CD4-positive, alpha-beta T cell (primary cell): Measurements from ENCODE around the gene SSNA1. TPM values are rescaled to one million over a fixed set of nuclear protein-coding genes. Genes with fewer than 3 reads are reported as not detected.
A peak's percentile ranks its signal among the peaks of the same experiment; 100 is the strongest.

Experiments used
- ATAC-seq: fragments of 200-7000 bp; cut with Tn5 transposase; one replicate; pipeline ENCODE4 v1.10.0; 2022; ENCODE audit warnings: mild to moderate bottlenecking; ENCODE audit not compliant: poor library complexity
- CTCF ChIA-PET: fragments of 350-600 bp; sonication (Branson Sonifier 250); formaldehyde crosslinking; loops from one replicate; lab custom pipeline; 2021; ENCODE audit warnings: antibody characterized with exemption, inconsistent platforms; lab: Charles Lee
- POLR2A ChIA-PET: fragments of 350-600 bp; sonication (Branson Sonifier 250); formaldehyde crosslinking; loops from one replicate; lab custom pipeline; 2021; ENCODE audit warnings: antibody characterized with exemption, inconsistent platforms; lab: Charles Lee
- DNase-seq, 14 experiments: peaks; one replicate each; pipeline ENCODE4 v3.0.0-alpha.2; 2013 to 2020; ENCODE audit warnings: mixed read lengths in 2 of 14
- H3K27ac ChIP-seq, 2 donors: one replicate each; pipeline versions ENCODE4 v1.5.1 to v1.7.0; 2013; ENCODE audit warnings: low read length in 2 of 2, low read depth in 1 of 2, mild to moderate bottlenecking in 1 of 2
- H3K27me3 ChIP-seq, 2 experiments: 1 replicate in 1 of 2; 2 replicates in 1 of 2; pipeline versions ENCODE4 v1.6.1 to v1.7.0; 2013; ENCODE audit warnings: low read length in 2 of 2, control low read depth in 1 of 2, mild to moderate bottlenecking in 1 of 2, moderate library complexity in 1 of 2; ENCODE audit not compliant: insufficient read depth in 2 of 2, control insufficient read depth in 1 of 2
- H3K36me3 ChIP-seq: one replicate; pipeline ENCODE4 v1.6.1; 2013; ENCODE audit warnings: low read length, control low read depth; ENCODE audit not compliant: insufficient read depth
- H3K4me1 ChIP-seq: one replicate; pipeline ENCODE4 v1.6.1; 2013; ENCODE audit warnings: low read length, control low read depth; ENCODE audit not compliant: insufficient read depth
- H3K4me3 ChIP-seq: one replicate; pipeline ENCODE4 v1.5.1; 2013; ENCODE audit warnings: mild to moderate bottlenecking, low read length, moderate library complexity
- H3K9me3 ChIP-seq, 2 experiments: 1 replicate in 1 of 2; 2 replicates in 1 of 2; pipeline versions ENCODE4 v1.6.1 to v1.7.0; 2013; ENCODE audit warnings: low read length in 2 of 2, mild to moderate bottlenecking in 2 of 2, control low read depth in 1 of 2, moderate library complexity in 1 of 2; ENCODE audit not compliant: control insufficient read depth in 1 of 2, insufficient read depth in 1 of 2
- H3K27ac Mint-ChIP-seq: one replicate; pipeline ENCODE4 v1.8.0; 2020; ENCODE audit warnings: mixed read lengths
- H3K27me3 Mint-ChIP-seq: one replicate; pipeline ENCODE4 v1.8.0; 2021; ENCODE audit warnings: mixed read lengths
- H3K36me3 Mint-ChIP-seq: one replicate; pipeline ENCODE4 v1.8.0; 2021; ENCODE audit warnings: low read depth, mixed read lengths
- H3K4me1 Mint-ChIP-seq: one replicate; pipeline ENCODE4 v1.8.0; 2021; ENCODE audit warnings: low read depth, mixed read lengths
- H3K4me3 Mint-ChIP-seq: one replicate; pipeline ENCODE4 v1.8.0; 2020; ENCODE audit warnings: mild to moderate bottlenecking, mixed read lengths
- H3K9me3 Mint-ChIP-seq: one replicate; pipeline ENCODE4 v1.8.0; 2020; ENCODE audit warnings: mixed read lengths
- intact Hi-C, 2 experiments: fragments of 100-400 bp; cut with DNase I in 1 of 2; cut with micrococcal nuclease in 1 of 2; formaldehyde crosslinking; loops; one replicate each; pipeline versions ENCODE4 v1.15.1 to v1.9.0; 2023 to 2025; cut with DNase I, micrococcal nuclease
- total RNA-seq, 174 experiments: library from RNA in 2 of 174; stranded (reverse) in 2 of 174; gene quantifications; one replicate each; pipeline ENCODE4 v1.2.3 and lab custom pipeline; 2021 to 2026
- TF ChIP-seq, protein P1 (sequence below): fragments of 200-600 bp; IDR thresholded peaks from one replicate; pipeline ENCODE4 v1.8.0; 2022; ENCODE audit warnings: antibody characterized with exemption, mild to moderate bottlenecking

The SSNA1 gene
- total RNA-seq, 2 experiments from 2014 or later, result 30.1 to 30.5 TPM

GRCh38 chr9:137173796-137174664, 14.4 kb upstream of the SSNA1 start:
- Histone ChIP-seq H3K36me3 (peaks cover 7% of the 10 kb centered on the region), H3K9me3 (peaks cover 0 to 27% of the 10 kb centered on the region in 2 experiments), H3K4me3 (no peak overlapping the region), H3K4me1 (peaks cover 19% of the 10 kb centered on the region), H3K27me3 (peaks cover 40 to 44% of the 10 kb centered on the region in 2 experiments), H3K27ac (no peak overlapping the region)
- Mint-ChIP-seq H3K4me3 (no peak overlapping the region), H3K27ac (no peak overlapping the region), H3K4me1 (peaks cover 4% of the 10 kb centered on the region), H3K36me3 (peaks cover 12% of the 10 kb centered on the region), H3K9me3 (no peaks in the 10 kb centered on the region), H3K27me3 (peaks cover 7% of the 10 kb centered on the region)
- TF ChIP-seq, protein P1, sequence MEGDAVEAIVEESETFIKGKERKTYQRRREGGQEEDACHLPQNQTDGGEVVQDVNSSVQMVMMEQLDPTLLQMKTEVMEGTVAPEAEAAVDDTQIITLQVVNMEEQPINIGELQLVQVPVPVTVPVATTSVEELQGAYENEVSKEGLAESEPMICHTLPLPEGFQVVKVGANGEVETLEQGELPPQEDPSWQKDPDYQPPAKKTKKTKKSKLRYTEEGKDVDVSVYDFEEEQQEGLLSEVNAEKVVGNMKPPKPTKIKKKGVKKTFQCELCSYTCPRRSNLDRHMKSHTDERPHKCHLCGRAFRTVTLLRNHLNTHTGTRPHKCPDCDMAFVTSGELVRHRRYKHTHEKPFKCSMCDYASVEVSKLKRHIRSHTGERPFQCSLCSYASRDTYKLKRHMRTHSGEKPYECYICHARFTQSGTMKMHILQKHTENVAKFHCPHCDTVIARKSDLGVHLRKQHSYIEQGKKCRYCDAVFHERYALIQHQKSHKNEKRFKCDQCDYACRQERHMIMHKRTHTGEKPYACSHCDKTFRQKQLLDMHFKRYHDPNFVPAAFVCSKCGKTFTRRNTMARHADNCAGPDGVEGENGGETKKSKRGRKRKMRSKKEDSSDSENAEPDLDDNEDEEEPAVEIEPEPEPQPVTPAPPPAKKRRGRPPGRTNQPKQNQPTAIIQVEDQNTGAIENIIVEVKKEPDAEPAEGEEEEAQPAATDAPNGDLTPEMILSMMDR, result no peak
- intact Hi-C loops, result loop anchor here in 1 of 2 experiments (10.0 kb wide), 1 partner anchor 49 kb away; no protein-coding TSS in a partner anchor
- ChIA-PET CTCF (no interaction called here), POLR2A (interaction anchor here (0.9 kb wide), 1 partner anchor 44 kb away, joined by 3 read pairs; no protein-coding TSS in a partner anchor)
- DNase-seq (no peak), ATAC-seq (no peak)

DNA sequence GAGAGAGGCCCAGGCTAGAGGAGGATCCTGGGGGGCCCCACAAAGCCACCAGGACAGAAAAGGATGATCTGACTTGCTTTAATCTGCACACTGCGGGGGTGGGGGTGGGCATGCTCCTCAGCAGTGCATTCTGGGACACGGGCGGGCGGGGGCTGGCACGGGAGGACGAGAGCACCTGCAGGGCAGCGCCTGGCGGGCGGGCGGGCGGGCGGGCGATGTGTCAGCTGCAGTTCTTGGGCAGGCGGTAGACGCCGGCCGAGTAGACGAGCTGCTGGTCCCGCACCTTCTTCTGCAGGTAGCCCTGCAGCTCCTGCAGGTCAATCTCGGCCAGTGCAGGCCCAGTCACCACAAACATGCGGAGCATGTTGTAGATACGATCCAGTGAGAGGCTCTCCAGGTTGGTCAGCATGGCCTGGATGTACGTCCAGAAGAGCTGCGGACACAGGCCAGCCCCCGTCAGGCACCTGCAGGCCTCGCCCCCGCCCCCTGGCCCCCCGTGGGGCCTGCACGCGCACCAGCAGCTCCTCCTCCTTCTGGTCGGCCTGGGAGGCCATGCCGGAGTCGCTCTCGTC, 13.7 kb upstream of the SSNA1 start:
- H3K4me1 Mint-ChIP-seq, result peaks cover 4% of the 10 kb centered on the region
- ATAC-seq, result peak; percentile 37
- H3K9me3 Mint-ChIP-seq, result no peaks in the 10 kb centered on the region
- TF ChIP-seq, protein P1, result no peak
- Histone ChIP-seq H3K4me1 (peaks cover 19% of the 10 kb centered on the region), H3K36me3 (peaks cover 13% of the 10 kb centered on the region), H3K27ac (no peak overlapping the region), H3K9me3 (peaks cover 0 to 26% of the 10 kb centered on the region in 2 experiments), H3K4me3 (no peak overlapping the region), H3K27me3 (peaks cover 37 to 39% of the 10 kb centered on the region in 2 experiments)
- H3K4me3 Mint-ChIP-seq, result no peak overlapping the region
- H3K27ac Mint-ChIP-seq, result no peak overlapping the region
- H3K36me3 Mint-ChIP-seq, result peaks cover 12% of the 10 kb centered on the region
- peaks cover 7% of the 10 kb centered on the region for H3K27me3 Mint-ChIP-seq
- DNase-seq, result peak in 1 of 14 experiments; percentile 39
- CTCF ChIA-PET, result no interaction called here
- intact Hi-C loops, result loop anchor here in 1 of 2 experiments (10.0 kb wide), 1 partner anchor 50 kb away; no protein-coding TSS in a partner anchor
- POLR2A ChIA-PET, result interaction anchor here (0.9 kb wide), 1 partner anchor 45 kb away, joined by 3 read pairs; no protein-coding TSS in a partner anchor

DNA sequence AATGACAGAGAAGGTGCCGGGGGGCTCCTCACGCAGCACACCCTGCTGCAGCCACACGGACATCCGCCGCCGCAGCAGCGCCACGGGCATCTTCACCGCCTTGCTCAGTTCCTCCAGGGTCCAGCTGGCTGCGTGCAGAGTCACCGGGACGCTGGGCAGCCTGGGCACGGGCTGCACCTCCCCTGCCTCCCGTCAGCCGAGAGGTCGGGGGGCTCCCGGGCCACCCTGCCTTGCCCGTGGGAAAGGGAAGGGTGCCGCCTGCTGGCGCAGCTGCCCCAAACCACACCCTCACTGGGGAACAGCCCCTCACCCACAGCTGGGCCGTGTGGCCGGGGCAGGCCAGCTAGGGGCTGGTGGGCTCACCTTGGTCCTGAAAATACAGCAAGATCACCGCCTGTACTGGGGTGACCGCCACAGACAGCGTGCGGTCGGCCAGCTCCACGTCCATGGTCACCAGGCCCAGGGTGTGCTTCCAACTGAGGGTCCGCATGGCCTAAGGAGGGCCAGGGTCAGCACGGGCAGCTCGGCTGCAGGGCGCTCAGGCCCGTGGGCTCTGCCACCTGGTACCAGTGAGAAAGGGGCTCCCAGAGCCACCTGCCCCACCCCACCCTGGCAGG, 13.0 kb upstream of the SSNA1 start:
- Histone ChIP-seq H3K27me3 (peaks cover 30 to 33% of the 10 kb centered on the region in 2 experiments), H3K4me1 (peaks cover 19% of the 10 kb centered on the region), H3K4me3 (no peak overlapping the region), H3K9me3 (peaks cover 0 to 20% of the 10 kb centered on the region in 2 experiments), H3K27ac (no peak overlapping the region), H3K36me3 (peaks cover 19% of the 10 kb centered on the region)
- DNase-seq, result peak in 1 of 14 experiments; percentile 24
- CTCF ChIA-PET, result no interaction called here
- TF ChIP-seq, protein P1, result peak; percentile 34
- H3K9me3 Mint-ChIP-seq, result no peaks in the 10 kb centered on the region
- POLR2A ChIA-PET, result no interaction called here
- intact Hi-C loops, result loop anchor here in 1 of 2 experiments (10.0 kb wide), 1 partner anchor 51 kb away; no protein-coding TSS in a partner anchor
- peaks cover 17% of the 10 kb centered on the region for H3K36me3 Mint-ChIP-seq
- no peak overlapping the region for H3K4me3 Mint-ChIP-seq
- H3K27ac Mint-ChIP-seq, result no peak overlapping the region
- H3K27me3 Mint-ChIP-seq, result peaks cover 3% of the 10 kb centered on the region
- peaks cover 4% of the 10 kb centered on the region for H3K4me1 Mint-ChIP-seq
- ATAC-seq, result peak; percentile 18
